D341Med (cell line): ENCODE data around the gene PHACTR3.
A peak's percentile ranks its signal among the peaks of the same experiment; 100 is the strongest.
"Not testable (repeated sequence)": the region's sequence is repeated elsewhere in the genome, so short reads cannot be mapped to it uniquely, and the experiment has no call there.

Experiments used
- DNase-seq: peaks from one replicate; pipeline ENCODE4 v3.0.0; 2012; ENCODE audit warnings: low spot score

Gene PHACTR3

GRCh38 chr20:59589086-59589684, 15.2 kb upstream of the PHACTR3 start:
- DNase-seq, result no peak

- no peak for DNase-seq
These were observed 13.3 kb upstream of the PHACTR3 start for GRCh38 chr20:59591061-59591460.

GRCh38 chr20:59596690-59597089, 7.7 kb upstream of the PHACTR3 start:
- DNase-seq, result no peak

- DNase-seq, result no peak
These were observed 7.1 kb upstream of the PHACTR3 start for GRCh38 chr20:59597240-59597639.

GRCh38 chr20:59598625-59599310, 5.6 kb upstream of the PHACTR3 start:
- peak; percentile 83 for DNase-seq

GRCh38 chr20:59599941-59600340, 4.4 kb upstream of the PHACTR3 start:
- DNase-seq, result no peak

GRCh38 chr20:59600472-59600871, 3.9 kb upstream of the PHACTR3 start:
- DNase-seq, result no peak

GRCh38 chr20:59602546-59603080, 1.7 kb upstream of the PHACTR3 start:
- DNase-seq, result no peak

GRCh38 chr20:59603176-59603575, 1.2 kb upstream of the PHACTR3 start:
- no peak for DNase-seq

- DNase-seq, result peak; percentile 51
These were observed 631 bp downstream of the PHACTR3 start for GRCh38 chr20:59604741-59605600.

GRCh38 chr20:59605601-59606364, 1.4 kb downstream of the PHACTR3 start:
- no peak for DNase-seq

GRCh38 chr20:59606566-59606965, 2.2 kb downstream of the PHACTR3 start:
- DNase-seq, result no peak

GRCh38 chr20:59608396-59608795, 4.1 kb downstream of the PHACTR3 start:
- no peak for DNase-seq

GRCh38 chr20:59608871-59609270, 4.5 kb downstream of the PHACTR3 start:
- no peak for DNase-seq

- DNase-seq, result no peak
These were observed 6.9 kb downstream of the PHACTR3 start for GRCh38 chr20:59611286-59611685.

- no peak for DNase-seq
These were observed 9.5 kb downstream of the PHACTR3 start for GRCh38 chr20:59613861-59614260.

GRCh38 chr20:59614714-59615113, 10.4 kb downstream of the PHACTR3 start:
- no peak for DNase-seq

- DNase-seq, result no peak
These were observed 12.0 kb downstream of the PHACTR3 start for GRCh38 chr20:59616306-59616705.

- no peak for DNase-seq
These were observed 12.9 kb downstream of the PHACTR3 start for GRCh38 chr20:59617221-59617620.

- no peak for DNase-seq
These were observed 13.8 kb downstream of the PHACTR3 start for GRCh38 chr20:59618131-59618530.

- not testable (repeated sequence) for DNase-seq
These were observed 14.2 kb downstream of the PHACTR3 start for GRCh38 chr20:59618585-59618984.
